Ishikawa (cell line): ENCODE measurements around the gene DROSHA.

Experiments
- CEBPB ChIP-seq: IDR thresholded peaks from 2 replicates; pipeline ENCODE4 v1.6.1; 2012
- CREB1 ChIP-seq: IDR thresholded peaks from 2 replicates; pipeline ENCODE4 v1.6.1; 2012; ENCODE audit warnings: low read depth
- EGR1 ChIP-seq: IDR thresholded peaks from 2 replicates; pipeline ENCODE4 v1.6.1; 2012
- EP300 ChIP-seq: IDR thresholded peaks from 2 replicates; pipeline ENCODE4 v1.6.1; 2012; ENCODE audit warnings: borderline replicate concordance
- FOXM1 ChIP-seq: IDR thresholded peaks from 2 replicates; pipeline ENCODE4 v1.6.1; 2012; ENCODE audit warnings: low read depth, borderline replicate concordance
- MAX ChIP-seq: IDR thresholded peaks from 2 replicates; pipeline ENCODE4 v1.6.1; 2012
- NFIC ChIP-seq: IDR thresholded peaks from 2 replicates; pipeline ENCODE4 v1.6.1; 2012
- RAD21 ChIP-seq: IDR thresholded peaks from 2 replicates; pipeline ENCODE4 v1.6.1; 2012; ENCODE audit warnings: low read depth
- REST ChIP-seq: IDR thresholded peaks from 2 replicates; pipeline ENCODE4 v1.6.1; 2012; ENCODE audit warnings: low read depth, mild to moderate bottlenecking
- TAF1 ChIP-seq: IDR thresholded peaks from 2 replicates; pipeline ENCODE4 v1.6.1; 2012; ENCODE audit warnings: low read depth, mild to moderate bottlenecking
- TCF12 ChIP-seq: IDR thresholded peaks from 2 replicates; pipeline ENCODE4 v1.6.1; 2012; ENCODE audit warnings: low read depth
- TEAD4 ChIP-seq: IDR thresholded peaks from 2 replicates; pipeline ENCODE4 v1.6.1; 2012
- USF1 ChIP-seq: IDR thresholded peaks from 2 replicates; pipeline ENCODE4 v1.6.1; 2012
- YY1 ChIP-seq: IDR thresholded peaks from 2 replicates; pipeline ENCODE4 v1.6.1; 2012; ENCODE audit warnings: low read depth
- ZBTB7A ChIP-seq: IDR thresholded peaks from 2 replicates; pipeline ENCODE4 v1.6.1; 2012; ENCODE audit warnings: low read depth

The DROSHA gene

GRCh38 chr5:31477971-31478370 lies 53.9 kb downstream of the DROSHA start:
- TF ChIP-seq FOXM1 (no peak), EP300 (no peak), TCF12 (no peak), CREB1 (no peak), TAF1 (no peak), MAX (no peak), YY1 (no peak), CEBPB (no peak), RAD21 (no peak), EGR1 (no peak), NFIC (no peak), ZBTB7A (no peak), REST (no peak)

GRCh38 chr5:31477516-31477915 lies 54.4 kb downstream of the DROSHA start:
- no peak for TF ChIP-seq TEAD4
- TF ChIP-seq NFIC, result no peak

GRCh38 chr5:31476738-31477141 lies 55.2 kb downstream of the DROSHA start:
- TF ChIP-seq REST, result no peak
- no peak for TF ChIP-seq FOXM1
- TF ChIP-seq MAX, result no peak
- TF ChIP-seq TCF12, result no peak
- TF ChIP-seq CREB1, result no peak
- TF ChIP-seq USF1, result no peak
- no peak for TF ChIP-seq RAD21
- TF ChIP-seq TAF1, result no peak
- no peak for TF ChIP-seq NFIC
- no peak for TF ChIP-seq TEAD4
- TF ChIP-seq ZBTB7A, result no peak
- TF ChIP-seq EP300, result no peak
- no peak for TF ChIP-seq CEBPB
- TF ChIP-seq YY1, result no peak
- TF ChIP-seq EGR1, result no peak

- TF ChIP-seq ZBTB7A (no peak), TAF1 (no peak), NFIC (no peak), EP300 (no peak), REST (no peak), CREB1 (no peak), CEBPB (no peak), RAD21 (no peak), MAX (no peak), TEAD4 (no peak)
Measured at GRCh38 chr5:31471916-31472315, 60.0 kb downstream of the DROSHA start.

- TF ChIP-seq TEAD4 (no peak), RAD21 (no peak), FOXM1 (no peak), EGR1 (no peak), ZBTB7A (no peak), MAX (no peak), CEBPB (no peak), TAF1 (no peak), REST (no peak), CREB1 (no peak), TCF12 (no peak), EP300 (no peak), YY1 (no peak), USF1 (no peak), NFIC (no peak)
Measured at GRCh38 chr5:31471040-31471439, 60.9 kb downstream of the DROSHA start.
